Breast epithelium (tissue), 4 donors: ENCODE measurements around the gene PRKN. TPM values are rescaled to one million over a fixed set of nuclear protein-coding genes. Genes with fewer than 3 reads are reported as not detected.

Experiments used
- DNase-seq, 2 donors: peaks; one replicate each; pipeline ENCODE4 v3.0.0-alpha.2; 2019; ENCODE audit warnings: low spot score in 2 of 2
- H3K27ac ChIP-seq, 2 donors: fragments of 200-600 bp; sonication (generic) in 1 of 2; one replicate each; pipeline ENCODE4 v1.5.1; 2016 to 2019; ENCODE audit warnings: mild to moderate bottlenecking in 1 of 2
- H3K27me3 ChIP-seq, 2 donors: fragments of 200-600 bp; sonication (generic) in 1 of 2; one replicate each; pipeline versions ENCODE4 v1.5.1 to v1.6.0; 2017 to 2019; ENCODE audit warnings: control low read depth in 1 of 2, mild to moderate bottlenecking in 1 of 2
- H3K36me3 ChIP-seq: fragments of 200-600 bp; one replicate; pipeline ENCODE4 v1.5.1; 2019
- H3K4me1 ChIP-seq, 2 donors: fragments of 200-600 bp; sonication (generic); one replicate each; pipeline ENCODE4 v1.5.1; 2016 to 2019; ENCODE audit warnings: control low read depth in 1 of 2
- H3K4me3 ChIP-seq, 3 donors: fragments of 200-600 bp; sonication (generic); 1 replicate in 2 of 3; 2 replicates in 1 of 3; pipeline ENCODE4 v1.5.1; 2016 to 2019; ENCODE audit warnings: mild to moderate bottlenecking in 3 of 3, moderate library complexity in 2 of 3
- H3K9me3 ChIP-seq, 2 donors: fragments of 200-600 bp; sonication (generic) in 1 of 2; one replicate each; pipeline ENCODE4 v1.5.1; 2016 to 2019; ENCODE audit warnings: control low read depth in 1 of 2
- POLR2A ChIP-seq: fragments of 450-650 bp; IDR thresholded peaks from one replicate; pipeline ENCODE4 v1.6.1; 2016; ENCODE audit warnings: antibody characterized with exemption, mild to moderate bottlenecking, moderate library complexity
- POLR2AphosphoS5 ChIP-seq, 3 donors: sonication (generic); formaldehyde crosslinking; IDR thresholded peaks; one replicate each; pipeline ENCODE4 v1.6.1; 2017; ENCODE audit warnings: antibody characterized with exemption in 3 of 3
- intact Hi-C: fragments of 100-400 bp; cut with DNase I; formaldehyde crosslinking; loops from one replicate; pipeline ENCODE4 v1.15.1; 2023; ENCODE audit warnings: low total_unique reads
- total RNA-seq, 3 donors: library from RNA; depleted of rRNA; stranded (reverse); fragments of >200 nt; gene quantifications; one replicate each; pipeline ENCODE4 v1.1.0, GENCODE V29; 2016
- TF ChIP-seq, protein P1 (sequence below), 3 donors: fragments of 450-650 bp; IDR thresholded peaks; one replicate each; pipeline ENCODE4 v1.5.1; 2016 to 2017; ENCODE audit warnings: antibody characterized with exemption in 3 of 3, mild to moderate bottlenecking in 3 of 3, moderate library complexity in 3 of 3

PRKN gene
- total RNA-seq, 3 donors from 2014 or later: 7.2 to 19.0 (median 11.2) TPM

DNA sequence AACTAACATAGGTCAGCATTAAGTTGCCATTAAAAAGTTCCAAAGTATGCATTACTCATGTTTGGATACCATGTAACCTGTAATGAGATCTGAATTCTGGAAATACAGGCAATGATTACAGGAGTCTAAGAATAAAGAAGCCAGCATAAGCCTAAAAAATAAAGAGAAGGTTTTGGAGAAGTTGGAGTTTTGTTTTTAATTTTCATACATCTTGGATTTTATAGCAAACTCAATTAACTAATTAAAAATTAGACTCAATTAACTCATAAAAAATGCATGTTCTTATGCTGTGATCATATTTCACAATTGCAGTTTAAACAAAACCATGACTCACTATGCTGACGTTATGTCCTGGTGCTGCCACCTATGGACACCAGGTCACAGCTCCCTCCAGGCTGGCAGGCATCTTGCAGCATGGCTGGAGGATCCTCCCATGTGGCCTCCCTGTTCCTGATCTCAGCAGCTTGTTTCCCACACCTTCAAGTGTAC is 804.9 kb downstream of the PRKN start:
- no peaks in the 10 kb centered on the region for H3K27me3 ChIP-seq
- H3K4me1 ChIP-seq: no peaks in the 10 kb centered on the region
- DNase-seq: peak in 1 of 2 donors; percentile 21
- H3K27ac ChIP-seq: no peak overlapping the region
- no peaks in the 10 kb centered on the region for H3K36me3 ChIP-seq
- intact Hi-C loops: no loop called here
- TF ChIP-seq POLR2AphosphoS5 (IDR thresholded peaks at IDR 0.05) (no peak), POLR2A (no peak)
- TF ChIP-seq, protein P1, sequence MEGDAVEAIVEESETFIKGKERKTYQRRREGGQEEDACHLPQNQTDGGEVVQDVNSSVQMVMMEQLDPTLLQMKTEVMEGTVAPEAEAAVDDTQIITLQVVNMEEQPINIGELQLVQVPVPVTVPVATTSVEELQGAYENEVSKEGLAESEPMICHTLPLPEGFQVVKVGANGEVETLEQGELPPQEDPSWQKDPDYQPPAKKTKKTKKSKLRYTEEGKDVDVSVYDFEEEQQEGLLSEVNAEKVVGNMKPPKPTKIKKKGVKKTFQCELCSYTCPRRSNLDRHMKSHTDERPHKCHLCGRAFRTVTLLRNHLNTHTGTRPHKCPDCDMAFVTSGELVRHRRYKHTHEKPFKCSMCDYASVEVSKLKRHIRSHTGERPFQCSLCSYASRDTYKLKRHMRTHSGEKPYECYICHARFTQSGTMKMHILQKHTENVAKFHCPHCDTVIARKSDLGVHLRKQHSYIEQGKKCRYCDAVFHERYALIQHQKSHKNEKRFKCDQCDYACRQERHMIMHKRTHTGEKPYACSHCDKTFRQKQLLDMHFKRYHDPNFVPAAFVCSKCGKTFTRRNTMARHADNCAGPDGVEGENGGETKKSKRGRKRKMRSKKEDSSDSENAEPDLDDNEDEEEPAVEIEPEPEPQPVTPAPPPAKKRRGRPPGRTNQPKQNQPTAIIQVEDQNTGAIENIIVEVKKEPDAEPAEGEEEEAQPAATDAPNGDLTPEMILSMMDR (IDR thresholded peaks at IDR 0.05): no peak
- no peaks in the 10 kb centered on the region for H3K9me3 ChIP-seq
- H3K4me3 ChIP-seq: no peak overlapping the region

DNA sequence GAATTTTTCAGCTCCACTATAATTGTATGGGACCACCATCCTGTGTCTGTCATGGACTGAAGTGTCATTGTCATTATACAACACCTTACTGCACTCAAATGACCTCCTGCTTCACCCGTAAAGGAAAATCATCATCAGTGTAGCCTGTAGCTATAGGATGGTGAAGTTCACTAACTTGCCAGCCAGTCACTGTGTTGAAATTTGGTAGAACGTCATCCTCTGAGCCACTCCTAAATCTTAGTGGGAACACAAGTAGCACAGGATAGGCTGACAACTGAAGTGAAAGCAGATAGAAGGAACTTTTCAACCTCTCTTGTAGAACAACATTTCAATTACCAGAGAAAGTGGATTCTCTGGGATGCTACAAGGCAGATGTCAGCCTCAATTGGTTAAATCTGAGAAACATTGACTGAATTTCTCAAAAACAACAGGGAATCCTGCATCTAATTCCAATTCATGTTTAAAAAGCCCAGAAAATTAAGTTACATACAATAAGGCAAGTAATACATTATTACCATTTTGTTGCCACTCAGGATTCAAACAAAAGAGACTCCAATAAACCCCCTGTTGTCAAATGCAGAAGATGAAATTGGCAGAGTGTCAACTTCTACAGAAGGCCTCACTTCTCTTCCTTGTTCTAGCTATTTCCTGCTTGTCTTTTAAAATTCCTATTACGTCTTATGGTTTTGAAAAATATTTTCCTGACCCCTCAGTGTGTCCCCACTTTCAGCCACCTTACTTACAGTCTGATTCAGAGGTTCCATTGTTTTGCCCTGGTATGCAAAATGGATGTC is 805.8 kb downstream of the PRKN start:
- Histone ChIP-seq H3K27me3 (no peaks in the 10 kb centered on the region), H3K9me3 (no peaks in the 10 kb centered on the region), H3K27ac (no peak overlapping the region), H3K4me1 (no peaks in the 10 kb centered on the region), H3K36me3 (no peaks in the 10 kb centered on the region), H3K4me3 (no peak overlapping the region)
- no peak for TF ChIP-seq POLR2AphosphoS5 (IDR thresholded peaks at IDR 0.05)
- TF ChIP-seq, protein P1 (IDR thresholded peaks at IDR 0.05): no peak
- TF ChIP-seq POLR2A: no peak
- intact Hi-C loops: no loop called here
- DNase-seq: no peak

DNA sequence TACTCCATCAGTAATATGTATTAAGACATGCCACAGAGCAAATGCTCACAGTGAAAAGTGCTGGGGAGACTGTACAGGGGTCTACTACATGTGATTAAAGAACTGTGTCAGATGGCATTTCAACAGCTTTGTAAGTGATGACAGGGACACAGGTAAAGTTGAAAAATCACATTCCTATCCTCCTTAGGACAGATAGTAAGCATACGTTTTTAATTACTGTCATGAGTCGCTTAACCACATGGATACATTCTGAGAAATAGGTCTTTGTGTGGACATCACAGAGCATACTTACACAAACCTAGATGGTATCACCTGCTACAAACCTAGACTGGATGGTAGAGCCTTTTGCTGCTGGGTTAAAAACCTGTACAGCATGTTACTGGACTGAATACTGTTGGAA is 807.9 kb downstream of the PRKN start:
- H3K9me3 ChIP-seq: no peaks in the 10 kb centered on the region
- H3K4me1 ChIP-seq: no peaks in the 10 kb centered on the region
- no peak for DNase-seq
- TF ChIP-seq POLR2AphosphoS5 (IDR thresholded peaks at IDR 0.05): no peak
- no peak for TF ChIP-seq POLR2A
- TF ChIP-seq, protein P1 (IDR thresholded peaks at IDR 0.05): no peak
- no peak overlapping the region for H3K27ac ChIP-seq
- H3K36me3 ChIP-seq: no peaks in the 10 kb centered on the region
- no peak overlapping the region for H3K4me3 ChIP-seq
- no peaks in the 10 kb centered on the region for H3K27me3 ChIP-seq
- intact Hi-C loops: no loop called here

DNA sequence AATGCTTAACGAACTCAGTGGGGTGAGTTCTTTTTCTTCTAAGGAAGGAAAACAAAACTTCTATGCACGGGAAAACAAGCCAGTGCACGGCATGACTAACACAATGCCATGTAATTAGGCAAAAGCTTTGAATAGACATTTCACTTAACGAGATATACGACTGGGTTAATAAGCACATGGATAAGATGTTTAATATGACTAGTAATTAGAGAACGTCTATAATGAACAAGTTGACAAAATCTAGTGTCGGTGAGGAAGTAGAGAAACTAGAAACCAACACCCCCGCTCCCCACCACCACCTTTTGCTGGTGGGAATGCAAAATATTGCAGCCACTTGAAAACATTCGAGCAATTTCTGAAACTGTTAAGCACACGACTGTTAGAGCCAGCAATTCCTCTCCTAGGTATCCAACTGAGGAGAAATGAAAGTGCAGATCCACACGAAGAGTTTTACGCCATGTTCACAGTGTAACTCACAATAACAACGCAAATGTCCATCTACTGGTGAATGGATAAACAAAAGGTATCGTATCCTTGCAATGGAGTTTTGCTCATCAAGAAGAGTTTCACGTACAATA is 808.8 kb downstream of the PRKN start:
- intact Hi-C loops: no loop called here
- TF ChIP-seq POLR2AphosphoS5 (IDR thresholded peaks at IDR 0.05) (no peak), POLR2A (no peak)
- TF ChIP-seq, protein P1 (IDR thresholded peaks at IDR 0.05): no peak
- no peaks in the 10 kb centered on the region for H3K9me3 ChIP-seq
- H3K27me3 ChIP-seq: no peaks in the 10 kb centered on the region
- H3K27ac ChIP-seq: no peak overlapping the region
- no peaks in the 10 kb centered on the region for H3K4me1 ChIP-seq
- H3K36me3 ChIP-seq: no peaks in the 10 kb centered on the region
- H3K4me3 ChIP-seq: no peak overlapping the region
- no peak for DNase-seq

DNA sequence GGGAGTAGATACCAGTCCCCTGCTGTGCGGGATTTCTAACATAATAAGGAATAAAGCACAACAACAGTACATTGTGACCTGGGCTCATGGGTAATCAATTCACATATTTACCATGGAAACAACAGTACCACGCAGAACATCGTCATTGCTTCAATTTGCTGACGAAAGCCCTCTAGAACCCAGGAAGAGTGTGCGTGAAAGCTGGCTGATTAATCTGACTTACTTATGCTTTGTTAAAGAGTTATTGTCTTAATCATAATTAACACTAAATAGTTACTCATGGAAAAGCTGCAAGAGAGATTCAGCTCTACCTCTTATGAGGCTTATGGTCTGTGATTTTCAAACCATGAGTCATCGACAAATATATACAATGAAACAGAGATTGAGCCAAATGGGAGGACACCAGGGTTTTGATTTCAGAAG is 809.4 kb downstream of the PRKN start:
- no peak for DNase-seq
- Histone ChIP-seq H3K27me3 (no peaks in the 10 kb centered on the region), H3K4me3 (no peak overlapping the region), H3K4me1 (no peaks in the 10 kb centered on the region), H3K27ac (no peak overlapping the region), H3K9me3 (no peaks in the 10 kb centered on the region), H3K36me3 (no peaks in the 10 kb centered on the region)
- intact Hi-C loops: no loop called here
- TF ChIP-seq, protein P1 (IDR thresholded peaks at IDR 0.05): no peak
- TF ChIP-seq POLR2AphosphoS5 (IDR thresholded peaks at IDR 0.05) (no peak), POLR2A (no peak)
